HCT116 (cell line): ENCODE measurements around the gene NEDD4.

Source experiments
- CTCF ChIP-seq, 3 experiments: fragments of 200-600 bp in 1 of 3; sonication (generic) in 1 of 3; IDR thresholded peaks in 2 of 3; conservative IDR thresholded peaks in 1 of 3; 2 replicates each; pipeline ENCODE4 v1.5.1; 2012 to 2017; ENCODE audit warnings: low read depth in 2 of 3, low read length in 2 of 3, antibody characterized with exemption in 1 of 3, borderline replicate concordance in 1 of 3, control low read depth in 1 of 3, mild to moderate bottlenecking in 1 of 3, mixed read lengths in 1 of 3, mixed run types in 1 of 3, moderate library complexity in 1 of 3; ENCODE audit not compliant: insufficient read depth in 1 of 3
- EZH2phosphoT487 ChIP-seq: fragments of 200-600 bp; IDR thresholded peaks from 2 replicates; pipeline ENCODE4 v1.6.1; 2018; ENCODE audit warnings: antibody characterized with exemption, borderline replicate concordance
- MAX ChIP-seq: IDR thresholded peaks from 2 replicates; pipeline ENCODE4 v1.6.1; 2012
- RAD21 ChIP-seq: IDR thresholded peaks from 2 replicates; pipeline ENCODE4 v1.6.1; 2012; ENCODE audit warnings: low read depth, mild to moderate bottlenecking
- SIN3A ChIP-seq: IDR thresholded peaks from 2 replicates; pipeline ENCODE4 v1.6.1; 2012; ENCODE audit warnings: low read depth

DNA sequence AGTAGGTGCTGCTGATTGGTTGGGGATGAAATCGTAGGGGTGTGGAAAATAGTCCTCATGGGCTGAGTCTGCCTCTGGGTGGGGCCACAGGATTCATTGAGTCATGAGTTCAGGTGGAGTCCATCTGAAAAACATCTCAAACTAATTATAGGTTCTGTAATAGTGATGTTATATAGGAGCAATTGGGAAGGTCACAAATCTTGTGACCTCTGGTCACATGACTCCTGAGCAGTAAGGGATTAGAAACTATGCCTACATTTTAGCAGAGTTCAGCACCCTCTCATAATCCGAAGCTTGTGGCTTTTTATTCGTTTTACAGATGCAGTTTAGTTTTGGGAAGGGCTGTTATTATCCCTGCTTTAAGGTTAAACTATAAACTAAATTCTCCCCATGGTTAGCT is 22.9 kb upstream of the NEDD4 start:
- TF ChIP-seq MAX (no peak), RAD21 (no peak), CTCF (IDR thresholded peaks at IDR 0.05 in 2 of 3, conservative IDR thresholded peaks at IDR 0.05 in 1 of 3; ENCODE audit: borderline replicate concordance in 1 of 3, insufficient read depth in 1 of 3, low read depth in 2 of 3, low read length in 2 of 3) (no peak), SIN3A (no peak), EZH2phosphoT487 (no peak)
